Muscle layer of colon (tissue), 2 donors: Measurements from ENCODE around the gene MFSD6.
"Not testable (repeated sequence)": the region's sequence is repeated elsewhere in the genome, so short reads cannot be mapped to it uniquely, and the experiment has no call there.

Source experiments
- H3K27ac ChIP-seq: one replicate; pipeline ENCODE4 v1.7.0; 2013; ENCODE audit warnings: low read depth, mild to moderate bottlenecking, low read length, moderate library complexity
- H3K27me3 ChIP-seq, 2 donors: one replicate each; pipeline ENCODE4 v1.7.0; 2013; ENCODE audit warnings: low read length in 2 of 2, mild to moderate bottlenecking in 2 of 2; ENCODE audit not compliant: insufficient read depth in 2 of 2, control insufficient read depth in 1 of 2
- H3K36me3 ChIP-seq: one replicate; pipeline ENCODE4 v1.7.0; 2013; ENCODE audit warnings: mild to moderate bottlenecking, low read length; ENCODE audit not compliant: insufficient read depth
- H3K4me1 ChIP-seq: one replicate; pipeline ENCODE4 v1.7.0; 2013; ENCODE audit warnings: mild to moderate bottlenecking, low read length; ENCODE audit not compliant: insufficient read depth
- H3K4me3 ChIP-seq, 2 donors: one replicate each; pipeline ENCODE4 v1.7.0; 2013; ENCODE audit warnings: low read length in 2 of 2, low read depth in 1 of 2, mild to moderate bottlenecking in 1 of 2, moderate library complexity in 1 of 2
- H3K9ac ChIP-seq: one replicate; pipeline ENCODE4 v1.7.0; 2013; ENCODE audit warnings: low read length
- H3K9me3 ChIP-seq: one replicate; pipeline ENCODE4 v1.7.0; 2013; ENCODE audit warnings: mild to moderate bottlenecking, low read length
- donor health status: abdominal sarcoma.
- donor health status: Adenocarcinoma of cecum.

Gene MFSD6

GRCh38 chr2:190494600-190495227 is 86.6 kb downstream of the MFSD6 start:
- H3K27ac ChIP-seq, H3K4me3 ChIP-seq, H3K4me1 ChIP-seq, H3K9me3 ChIP-seq, H3K27me3 ChIP-seq, H3K9ac ChIP-seq: not testable (repeated sequence)
- peaks cover 13% of the 10 kb centered on the region for H3K36me3 ChIP-seq

- Histone ChIP-seq H3K36me3 (peaks cover 6% of the 10 kb centered on the region), H3K27ac (no peak overlapping the region), H3K9ac (no peak overlapping the region)
Measured at GRCh38 chr2:190497428-190497827, 89.3 kb downstream of the MFSD6 start.

GRCh38 chr2:190499273-190499672 is 91.1 kb downstream of the MFSD6 start:
- no peak overlapping the region for H3K9ac ChIP-seq
- H3K27ac ChIP-seq = no peak overlapping the region
- peaks cover 6% of the 10 kb centered on the region for H3K36me3 ChIP-seq

More at GRCh38 chr2:190497428-190497827, 89.3 kb downstream of the MFSD6 start:
- Histone ChIP-seq H3K4me3 (no peak overlapping the region), H3K4me1 (no peaks in the 10 kb centered on the region), H3K27me3 (no peaks in the 10 kb centered on the region), H3K9me3 (peaks cover 4% of the 10 kb centered on the region)

GRCh38 chr2:190500054-190500502 is 91.9 kb downstream of the MFSD6 start:
- H3K4me3 ChIP-seq = no peak overlapping the region
- peaks cover 10% of the 10 kb centered on the region for H3K36me3 ChIP-seq
- no peak overlapping the region for H3K27ac ChIP-seq
- H3K9ac ChIP-seq = no peak overlapping the region
- H3K4me1 ChIP-seq = no peaks in the 10 kb centered on the region
- H3K9me3 ChIP-seq = no peaks in the 10 kb centered on the region
- no peaks in the 10 kb centered on the region for H3K27me3 ChIP-seq

More at GRCh38 chr2:190499273-190499672, 91.1 kb downstream of the MFSD6 start:
- Histone ChIP-seq H3K4me3 (no peak overlapping the region), H3K4me1 (no peaks in the 10 kb centered on the region), H3K27me3 (no peaks in the 10 kb centered on the region), H3K9me3 (no peaks in the 10 kb centered on the region)

- Histone ChIP-seq H3K9ac (no peak overlapping the region), H3K27me3 (no peaks in the 10 kb centered on the region), H3K27ac (no peak overlapping the region), H3K4me3 (no peak overlapping the region), H3K36me3 (peaks cover 12% of the 10 kb centered on the region), H3K4me1 (no peaks in the 10 kb centered on the region), H3K9me3 (no peaks in the 10 kb centered on the region)
Measured at GRCh38 chr2:190501231-190501630, 93.1 kb downstream of the MFSD6 start.

- H3K27me3 ChIP-seq = no peaks in the 10 kb centered on the region
- no peaks in the 10 kb centered on the region for H3K4me1 ChIP-seq
- no peaks in the 10 kb centered on the region for H3K9me3 ChIP-seq
- no peak overlapping the region for H3K27ac ChIP-seq
- peaks cover 12% of the 10 kb centered on the region for H3K36me3 ChIP-seq
- no peak overlapping the region for H3K4me3 ChIP-seq
- no peak overlapping the region for H3K9ac ChIP-seq
Measured at GRCh38 chr2:190501702-190502407, 93.7 kb downstream of the MFSD6 start.

GRCh38 chr2:190503088-190503487 is 94.9 kb downstream of the MFSD6 start:
- no peaks in the 10 kb centered on the region for H3K4me1 ChIP-seq
- no peaks in the 10 kb centered on the region for H3K9me3 ChIP-seq
- H3K27ac ChIP-seq = no peak overlapping the region
- no peak overlapping the region for H3K4me3 ChIP-seq
- no peaks in the 10 kb centered on the region for H3K27me3 ChIP-seq
- H3K36me3 ChIP-seq = peaks cover 12% of the 10 kb centered on the region
- H3K9ac ChIP-seq = no peak overlapping the region

- H3K27ac ChIP-seq = no peak overlapping the region
- H3K9ac ChIP-seq = no peak overlapping the region
- peaks cover under 1% of the 10 kb centered on the region for H3K4me1 ChIP-seq
- no peak overlapping the region for H3K4me3 ChIP-seq
- H3K27me3 ChIP-seq = no peaks in the 10 kb centered on the region
- peaks cover 9% of the 10 kb centered on the region for H3K36me3 ChIP-seq
- no peaks in the 10 kb centered on the region for H3K9me3 ChIP-seq
Measured at GRCh38 chr2:190504912-190505311, 96.8 kb downstream of the MFSD6 start.

- no peak overlapping the region for H3K27ac ChIP-seq
Measured at GRCh38 chr2:190505696-190506095, 97.5 kb downstream of the MFSD6 start.

GRCh38 chr2:190506666-190507065 is 98.5 kb downstream of the MFSD6 start:
- H3K36me3 ChIP-seq = peaks cover 6% of the 10 kb centered on the region
- no peak overlapping the region for H3K9ac ChIP-seq
- H3K9me3 ChIP-seq = no peaks in the 10 kb centered on the region
- no peaks in the 10 kb centered on the region for H3K27me3 ChIP-seq
- no peak overlapping the region for H3K4me3 ChIP-seq
- H3K27ac ChIP-seq = no peak overlapping the region
- peaks cover 5% of the 10 kb centered on the region for H3K4me1 ChIP-seq

More at GRCh38 chr2:190505696-190506095, 97.5 kb downstream of the MFSD6 start:
- Histone ChIP-seq H3K4me1 (peaks cover 5% of the 10 kb centered on the region), H3K27me3 (no peaks in the 10 kb centered on the region), H3K36me3 (peaks cover 6% of the 10 kb centered on the region), H3K9ac (no peak overlapping the region), H3K9me3 (no peaks in the 10 kb centered on the region), H3K4me3 (no peak overlapping the region)

- H3K4me3 ChIP-seq = no peak overlapping the region
- H3K36me3 ChIP-seq = peaks cover 6% of the 10 kb centered on the region
- peaks cover 5% of the 10 kb centered on the region for H3K4me1 ChIP-seq
- no peak overlapping the region for H3K27ac ChIP-seq
- no peaks in the 10 kb centered on the region for H3K27me3 ChIP-seq
- H3K9ac ChIP-seq = no peak overlapping the region
- no peaks in the 10 kb centered on the region for H3K9me3 ChIP-seq
Measured at GRCh38 chr2:190507135-190507534, 99.0 kb downstream of the MFSD6 start.

GRCh38 chr2:190509895-190510294 is 101.7 kb downstream of the MFSD6 start:
- H3K4me1 ChIP-seq, H3K9me3 ChIP-seq, H3K9ac ChIP-seq, H3K27ac ChIP-seq, H3K27me3 ChIP-seq, H3K36me3 ChIP-seq, H3K4me3 ChIP-seq: not testable (repeated sequence)
